SK-N-SH treated with all-trans-retinoic acid at 6 μM for 48 hours (cell line): ENCODE data around the gene CHEK1.

Experiments used
- ATAC-seq: fragments of 200-7000 bp; cut with Tn5 transposase; 3 replicates; pipeline ENCODE4 v1.9.1; 2020; ENCODE audit warnings: mild to moderate bottlenecking, moderate library complexity
- ARNTL ChIP-seq: fragments of 450-650 bp; formaldehyde crosslinking; IDR thresholded peaks from 2 replicates; pipeline ENCODE4 v1.5.0; 2020; ENCODE audit warnings: low read depth, mild to moderate bottlenecking, moderate library complexity, borderline replicate concordance
- BACH2 ChIP-seq: fragments of 250-450 bp; sonication (Bioruptor Pico); IDR thresholded peaks from 2 replicates; pipeline ENCODE4 v1.9.0; 2021; ENCODE audit warnings: mild to moderate bottlenecking, borderline replicate concordance
- CSDC2 ChIP-seq: fragments of 250-450 bp; sonication (Bioruptor Pico); IDR thresholded peaks from 2 replicates; pipeline ENCODE4 v1.5.0; 2020; ENCODE audit warnings: mild to moderate bottlenecking, moderate library complexity
- CSRNP3 ChIP-seq: fragments of 250-450 bp; sonication (Bioruptor Pico); IDR thresholded peaks from 2 replicates; pipeline ENCODE4 v1.5.1; 2021; ENCODE audit warnings: mild to moderate bottlenecking, moderate library complexity
- ESRRG ChIP-seq: fragments of 250-450 bp; sonication (Bioruptor Pico); IDR thresholded peaks from 2 replicates; pipeline ENCODE4 v1.6.1; 2021; ENCODE audit warnings: mild to moderate bottlenecking
- GLIS3 ChIP-seq: fragments of 250-450 bp; sonication (Bioruptor Pico); IDR thresholded peaks from 2 replicates; pipeline ENCODE4 v1.5.0; 2020; ENCODE audit warnings: mild to moderate bottlenecking, moderate library complexity
- ISL1 ChIP-seq: fragments of 250-450 bp; sonication (Bioruptor Pico); IDR thresholded peaks from 2 replicates; pipeline ENCODE4 v2.1.2; 2022; ENCODE audit warnings: mild to moderate bottlenecking, moderate library complexity
- OSR1 ChIP-seq: fragments of 250-450 bp; sonication (Bioruptor Pico); IDR thresholded peaks from 2 replicates; pipeline ENCODE4 v1.8.0; 2022; ENCODE audit warnings: moderate library complexity, mild to moderate bottlenecking, inconsistent platforms
- PATZ1 ChIP-seq: fragments of 250-450 bp; sonication (Bioruptor Pico); IDR thresholded peaks from 2 replicates; pipeline ENCODE4 v1.8.0; 2020; ENCODE audit warnings: mild to moderate bottlenecking, moderate library complexity, borderline replicate concordance
- POU6F1 ChIP-seq: fragments of 250-450 bp; sonication (Bioruptor Pico); IDR thresholded peaks from 2 replicates; pipeline ENCODE4 v1.8.0; 2021; ENCODE audit warnings: low read depth, mild to moderate bottlenecking, moderate library complexity, borderline replicate concordance
- PPARA ChIP-seq: fragments of 250-450 bp; sonication (Bioruptor Pico); IDR thresholded peaks from 2 replicates; pipeline ENCODE4 v1.5.0; 2020; ENCODE audit warnings: mild to moderate bottlenecking, borderline replicate concordance
- RARB ChIP-seq: fragments of 250-450 bp; sonication (Bioruptor Pico); IDR thresholded peaks from 2 replicates; pipeline ENCODE4 v1.8.0; 2021; ENCODE audit warnings: mild to moderate bottlenecking, moderate library complexity
- SNAI2 ChIP-seq: fragments of 250-450 bp; sonication (Bioruptor Pico); IDR thresholded peaks from 2 replicates; pipeline ENCODE4 v1.5.0; 2020; ENCODE audit warnings: mild to moderate bottlenecking, moderate library complexity
- TCF4 ChIP-seq: fragments of 250-450 bp; sonication (Bioruptor Pico); IDR thresholded peaks from 2 replicates; pipeline ENCODE4 v1.8.0; 2021; ENCODE audit warnings: mild to moderate bottlenecking, moderate library complexity, borderline replicate concordance
- TOX ChIP-seq: fragments of 250-450 bp; sonication (Bioruptor Pico); IDR thresholded peaks from 2 replicates; pipeline ENCODE4 v1.8.0; 2021; ENCODE audit warnings: mild to moderate bottlenecking, moderate library complexity, borderline replicate concordance
- TSHZ2 ChIP-seq: fragments of 250-450 bp; sonication (Bioruptor Pico); IDR thresholded peaks from 2 replicates; pipeline ENCODE4 v1.5.0; 2020; ENCODE audit warnings: mild to moderate bottlenecking, moderate library complexity
- ZC3H10 ChIP-seq: fragments of 250-450 bp; sonication (Bioruptor Pico); IDR thresholded peaks from 2 replicates; pipeline ENCODE4 v1.5.1; 2021; ENCODE audit warnings: mild to moderate bottlenecking, moderate library complexity
- ZFP3 ChIP-seq: fragments of 250-450 bp; sonication (Bioruptor Pico); IDR thresholded peaks from 2 replicates; pipeline ENCODE4 v1.5.0; 2020; ENCODE audit warnings: mild to moderate bottlenecking, moderate library complexity
- ZNF565 ChIP-seq: fragments of 450-650 bp; formaldehyde crosslinking; conservative IDR thresholded peaks from 2 replicates; pipeline ENCODE4 v1.5.0; 2020; ENCODE audit warnings: low read depth, mild to moderate bottlenecking, moderate library complexity
- ZNF70 ChIP-seq: fragments of 450-650 bp; formaldehyde crosslinking; IDR thresholded peaks from 2 replicates; pipeline ENCODE4 v1.5.0; 2020; ENCODE audit warnings: mild to moderate bottlenecking, moderate library complexity
- ZNF8 ChIP-seq: fragments of 450-650 bp; formaldehyde crosslinking; IDR thresholded peaks from 2 replicates; pipeline ENCODE4 v1.5.0; 2020; ENCODE audit warnings: mild to moderate bottlenecking, moderate library complexity

Gene CHEK1

GRCh38 chr11:125649465-125650166, 24.7 kb downstream of the CHEK1 start:
- ATAC-seq = no peak
- TF ChIP-seq CSRNP3 (CRISPR knock-in tag) = no peak
- TF ChIP-seq ISL1 = no peak
- no peak for TF ChIP-seq RARB (CRISPR knock-in tag)
- no peak for TF ChIP-seq PATZ1
- no peak for TF ChIP-seq ARNTL (CRISPR knock-in tag)
- TF ChIP-seq POU6F1 (CRISPR knock-in tag) = no peak
- no peak for TF ChIP-seq OSR1
- TF ChIP-seq CSDC2 = no peak
- no peak for TF ChIP-seq ZNF70 (CRISPR knock-in tag)
- no peak for TF ChIP-seq PPARA
- no peak for TF ChIP-seq TOX
- no peak for TF ChIP-seq GLIS3 (CRISPR knock-in tag)
- TF ChIP-seq ZNF565 (CRISPR knock-in tag) = no peak
- TF ChIP-seq ZC3H10 (CRISPR knock-in tag) = no peak
- no peak for TF ChIP-seq TCF4 (CRISPR knock-in tag)
- TF ChIP-seq SNAI2 (CRISPR knock-in tag) = no peak

- TF ChIP-seq PPARA = no peak
- TF ChIP-seq TOX = no peak
- TF ChIP-seq ZNF8 = no peak
- no peak for TF ChIP-seq ZC3H10 (CRISPR knock-in tag)
- TF ChIP-seq PATZ1 = no peak
- TF ChIP-seq ZFP3 (CRISPR knock-in tag) = no peak
- TF ChIP-seq ZNF70 (CRISPR knock-in tag) = no peak
- TF ChIP-seq RARB (CRISPR knock-in tag) = no peak
- no peak for TF ChIP-seq ESRRG
- TF ChIP-seq CSDC2 = no peak
- no peak for TF ChIP-seq TSHZ2 (CRISPR knock-in tag)
- no peak for TF ChIP-seq ARNTL (CRISPR knock-in tag)
- TF ChIP-seq POU6F1 (CRISPR knock-in tag) = no peak
- no peak for TF ChIP-seq CSRNP3 (CRISPR knock-in tag)
- no peak for TF ChIP-seq BACH2 (CRISPR knock-in tag)
- TF ChIP-seq, all 23 proteins: peak for 0
- ATAC-seq = no peak
Measured at GRCh38 chr11:125662689-125663088, 37.7 kb downstream of the CHEK1 start.
